Islet precursor cell (in vitro differentiated cells): Measurements from ENCODE around the gene SLC25A43.

Source experiments
- DNase-seq: peaks from one replicate; pipeline ENCODE4 v3.0.0-alpha.2; 2018

SLC25A43 gene

DNA sequence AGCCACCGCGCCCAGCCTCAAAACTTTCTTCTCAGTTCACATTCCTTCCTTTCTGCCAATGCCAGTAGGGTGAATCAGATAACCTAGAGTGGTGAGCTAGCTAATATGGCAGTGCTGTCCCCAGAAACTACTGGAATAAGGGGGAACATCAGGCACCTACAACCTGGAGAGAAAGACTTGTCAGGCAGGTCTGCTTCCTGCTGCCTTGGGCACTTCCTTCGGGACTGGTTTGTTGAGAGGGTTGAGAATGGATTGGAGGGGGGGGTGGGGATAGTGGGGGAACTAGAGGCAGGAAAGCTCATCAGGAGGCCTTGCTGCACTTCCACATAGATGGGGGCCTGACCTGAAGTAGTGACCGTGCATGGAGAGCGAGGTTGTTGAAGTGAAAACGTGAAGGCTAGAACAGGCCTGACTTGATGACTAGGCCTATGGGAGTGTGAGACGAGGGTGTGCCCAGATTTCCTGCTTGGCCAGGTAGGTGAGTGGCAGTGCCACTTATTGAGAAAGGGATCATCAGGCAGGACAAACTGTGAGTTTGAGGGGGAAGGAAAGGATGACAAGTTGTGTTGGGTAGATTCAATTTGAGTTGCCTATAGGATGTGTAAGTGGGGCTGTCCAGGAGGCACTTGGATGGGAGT, 102.5 kb downstream of the SLC25A43 start:
- no peak for DNase-seq

DNA sequence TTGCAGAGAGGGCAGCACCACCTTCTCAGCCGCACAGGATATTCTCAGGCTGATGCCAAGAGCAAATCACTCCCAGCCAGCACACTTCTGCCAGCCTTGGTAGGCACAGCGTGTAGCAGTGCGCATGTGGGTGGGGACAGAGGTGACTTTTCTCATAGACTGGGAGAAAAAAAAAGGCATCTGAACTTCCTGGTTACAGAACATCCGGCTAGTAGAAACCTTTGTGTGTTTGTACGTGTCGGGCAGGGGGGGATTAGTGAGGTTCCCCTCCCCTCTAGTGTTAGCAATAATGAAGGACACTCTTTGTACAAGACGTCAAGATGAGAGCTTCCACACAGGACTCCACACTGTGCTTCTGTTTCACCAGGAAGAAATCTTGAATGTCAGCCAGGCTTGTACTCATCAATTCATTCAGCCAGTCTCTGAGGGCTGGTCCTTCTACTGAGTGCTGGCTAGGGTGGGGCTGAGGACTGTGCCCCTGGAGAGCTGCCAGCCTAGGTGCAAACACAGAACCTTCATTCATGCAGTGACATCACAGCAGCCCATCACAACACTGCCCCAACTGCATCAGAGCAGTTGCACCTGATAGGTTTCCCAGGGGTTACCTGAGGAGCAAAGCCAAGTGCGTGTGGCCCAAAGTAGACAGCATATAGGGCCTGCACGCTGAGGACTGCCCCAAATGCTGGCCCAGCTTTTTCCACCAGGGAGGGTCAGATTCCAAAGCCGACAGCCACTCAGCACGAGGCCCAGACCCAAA, 103.8 kb downstream of the SLC25A43 start:
- no peak for DNase-seq

DNA sequence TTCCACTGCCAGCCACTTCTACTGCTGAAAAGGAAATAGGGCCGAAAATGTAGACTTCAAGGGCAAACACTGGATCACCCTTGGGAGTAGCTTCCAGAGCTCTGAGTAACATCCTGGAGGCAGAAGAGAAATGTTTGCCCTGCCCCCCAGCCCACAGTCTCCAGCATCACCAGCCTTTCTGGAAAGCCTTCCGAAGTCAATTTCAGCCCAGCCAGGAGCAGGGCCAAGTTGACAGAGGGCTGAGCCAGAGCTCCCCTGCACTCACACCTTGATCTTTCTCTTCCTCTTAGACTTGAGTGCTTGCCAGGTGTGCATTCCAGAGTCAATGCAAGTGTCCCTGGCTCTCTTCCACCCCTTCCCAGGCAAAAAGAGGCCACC, 104.3 kb downstream of the SLC25A43 start:
- DNase-seq = peak; percentile 84
